M059J (cell line): ENCODE measurements around the gene STARD9. TPM values are rescaled to one million over a fixed set of nuclear protein-coding genes. Genes with fewer than 3 reads are reported as not detected.

ENCODE experiments used
- DNase-seq: peaks from one replicate; pipeline ENCODE4 v3.0.0-alpha.2; 2012; ENCODE audit warnings: low read depth
- total RNA-seq: library from RNA; depleted of rRNA; stranded (reverse); fragments of >200 nt; shearing (Covaris generic); gene quantifications from 2 replicates; pipeline ENCODE4 v1.2.3, GENCODE V29; 2014

Gene STARD9
- total RNA-seq, 1 experiment from 2014 or later = 2.7 TPM

DNA sequence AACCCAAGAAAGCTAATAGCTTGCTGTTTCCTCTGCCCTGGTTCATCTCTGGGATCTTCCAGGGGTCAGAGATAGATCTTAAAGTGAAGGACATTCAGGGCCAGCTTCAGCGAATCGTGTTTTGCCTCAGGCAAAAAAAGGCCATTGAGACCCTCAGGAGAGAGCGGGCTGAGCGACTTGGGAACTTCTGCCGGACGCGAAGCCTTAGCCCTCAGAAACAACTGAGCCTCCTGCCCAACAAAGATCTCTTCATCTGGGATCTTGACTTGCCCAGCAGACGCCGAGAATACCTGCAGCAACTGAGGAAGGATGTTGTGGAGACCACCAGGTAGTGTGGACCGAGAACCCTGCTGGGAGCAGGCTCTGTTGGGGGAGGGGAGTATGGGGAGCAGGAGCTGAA is 119.0 kb downstream of the STARD9 start:
- no peak for DNase-seq

DNA sequence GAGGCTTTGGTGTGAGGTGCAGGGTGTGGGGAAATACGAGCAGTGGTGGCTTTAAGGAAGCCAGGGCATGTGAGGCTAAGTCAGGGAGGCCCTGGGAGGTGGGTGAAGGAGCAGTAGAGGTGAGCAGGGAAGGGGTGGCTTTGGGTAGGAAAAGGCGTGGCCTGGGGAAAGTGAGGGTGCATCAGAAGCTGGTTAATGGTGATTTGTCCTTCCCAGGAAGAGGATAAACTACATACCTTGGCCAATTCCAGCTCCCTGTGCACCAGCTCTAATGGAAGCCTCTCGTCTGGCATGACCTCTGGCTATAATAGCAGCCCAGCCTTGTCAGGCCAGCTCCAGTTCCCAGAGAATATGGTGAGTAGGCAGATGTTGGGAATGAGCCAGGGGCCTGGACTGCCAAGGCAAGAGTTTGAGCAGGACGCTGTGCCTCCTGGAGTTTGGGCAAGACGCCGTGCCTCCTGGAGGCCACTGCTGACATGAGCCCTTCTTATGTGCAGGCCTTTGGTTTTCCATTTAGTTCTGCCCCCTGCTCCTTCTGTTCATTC is 120.2 kb downstream of the STARD9 start:
- no peak for DNase-seq

DNA sequence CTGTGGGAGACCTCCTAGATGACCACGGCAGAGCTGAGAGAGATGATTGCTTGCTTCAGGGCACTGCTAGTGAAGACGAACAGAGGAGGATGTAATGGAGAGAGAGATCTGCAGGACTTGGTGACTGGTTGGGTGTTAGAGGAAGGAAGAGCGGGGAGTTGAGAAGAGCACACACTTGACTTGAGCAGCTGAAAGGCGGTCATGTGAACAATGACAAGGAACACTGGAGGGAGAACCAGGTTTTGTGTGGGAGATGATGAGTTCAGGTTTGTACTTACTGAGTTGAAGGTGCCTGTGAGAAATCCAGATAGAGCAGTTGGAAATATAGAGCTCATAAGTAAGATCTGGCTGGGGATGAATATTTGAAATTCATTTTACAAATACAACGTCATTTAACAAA is 121.2 kb downstream of the STARD9 start:
- no peak for DNase-seq

DNA sequence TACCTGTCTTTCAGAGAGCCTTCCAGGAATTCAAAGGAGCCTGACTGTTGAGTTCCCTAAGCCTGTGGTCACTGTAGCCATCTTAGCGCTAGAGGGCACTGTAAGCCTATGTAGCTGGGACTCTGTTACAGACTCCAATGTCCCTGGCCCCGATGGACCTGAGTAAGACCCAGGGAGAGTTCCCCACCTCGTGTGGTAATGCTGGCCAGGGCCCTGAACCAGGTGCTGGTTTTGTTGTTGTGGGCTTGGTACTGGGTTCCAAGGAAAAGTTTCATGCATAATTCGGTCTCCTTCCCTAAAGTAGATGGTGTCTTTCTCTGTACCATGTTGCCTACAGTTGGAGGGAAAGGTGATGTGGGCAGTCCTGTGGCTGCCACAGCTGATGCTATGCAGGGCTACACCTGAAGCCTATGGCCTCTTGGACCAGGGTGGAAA is 129.1 kb downstream of the STARD9 start:
- peak; percentile 70 for DNase-seq

DNA sequence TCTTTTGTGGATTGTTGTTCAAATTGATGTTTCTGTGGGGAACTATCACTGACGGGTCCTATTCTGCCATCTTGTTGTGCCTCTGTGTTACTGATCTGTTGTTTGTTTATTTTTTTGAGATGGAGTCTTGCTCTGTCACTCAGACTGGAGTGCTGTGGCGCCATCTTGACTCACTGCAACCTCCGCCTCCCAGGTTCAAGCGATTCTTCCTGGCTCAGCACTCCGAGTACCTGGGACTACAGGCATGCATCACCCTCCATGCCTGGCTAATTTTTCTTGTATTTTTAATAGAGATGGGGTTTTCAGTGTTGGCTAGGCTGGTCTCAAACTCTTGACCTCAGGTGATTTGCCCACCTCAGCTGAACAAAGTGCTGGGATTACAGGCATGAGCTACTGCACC is 129.9 kb downstream of the STARD9 start:
- DNase-seq = no peak

DNA sequence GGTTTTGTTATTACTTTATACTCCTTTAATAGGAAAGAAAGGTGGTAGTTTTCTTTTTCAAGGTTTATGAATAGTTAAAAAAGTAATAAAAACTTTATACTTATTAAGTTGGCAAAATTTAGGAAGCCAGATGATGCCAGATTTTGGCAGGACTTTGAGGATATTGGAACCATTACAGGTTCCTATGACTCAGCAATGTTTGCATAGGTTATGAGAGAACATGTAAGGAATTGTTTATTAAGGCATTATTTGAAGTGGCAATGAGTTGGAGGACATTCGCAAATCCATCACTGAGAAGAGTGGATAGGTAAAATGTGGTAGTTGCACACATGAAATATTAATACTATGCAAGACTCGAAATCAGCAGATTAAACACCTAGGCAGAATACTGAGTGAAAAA is 131.7 kb downstream of the STARD9 start:
- peak; percentile 13 for DNase-seq

DNA sequence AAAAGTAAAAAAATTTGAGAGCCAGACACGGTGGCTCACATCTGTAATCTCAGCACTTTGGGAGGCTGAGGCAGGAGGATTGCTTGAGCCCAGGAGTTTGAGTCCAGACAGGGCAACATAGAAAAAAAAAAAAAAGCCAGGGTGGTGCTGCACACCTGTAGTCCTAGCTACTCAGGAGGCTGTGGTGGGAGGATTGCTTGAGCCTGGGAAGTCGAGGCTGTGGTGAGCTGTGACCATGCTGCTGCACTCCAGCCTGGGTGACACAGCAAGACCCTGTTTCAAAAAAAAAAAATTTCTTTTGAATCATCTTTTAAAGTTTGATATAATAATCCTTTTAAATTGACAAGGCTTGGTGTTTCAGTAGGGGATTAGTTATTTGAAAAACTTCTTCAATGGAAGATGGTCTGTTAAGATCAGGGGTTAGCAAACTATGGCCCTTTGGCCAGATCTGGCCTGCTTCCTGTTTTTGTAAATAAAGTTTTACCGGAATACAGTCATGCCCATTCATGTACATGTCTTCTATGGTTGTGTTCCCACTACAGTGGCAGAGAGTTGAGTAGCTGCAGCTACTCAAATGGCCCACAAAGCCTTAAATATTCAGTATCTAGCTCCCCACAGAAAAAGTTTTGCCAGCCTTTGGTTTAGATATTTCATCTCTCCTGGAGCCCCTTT is 132.6 kb downstream of the STARD9 start:
- DNase-seq = no peak

DNA sequence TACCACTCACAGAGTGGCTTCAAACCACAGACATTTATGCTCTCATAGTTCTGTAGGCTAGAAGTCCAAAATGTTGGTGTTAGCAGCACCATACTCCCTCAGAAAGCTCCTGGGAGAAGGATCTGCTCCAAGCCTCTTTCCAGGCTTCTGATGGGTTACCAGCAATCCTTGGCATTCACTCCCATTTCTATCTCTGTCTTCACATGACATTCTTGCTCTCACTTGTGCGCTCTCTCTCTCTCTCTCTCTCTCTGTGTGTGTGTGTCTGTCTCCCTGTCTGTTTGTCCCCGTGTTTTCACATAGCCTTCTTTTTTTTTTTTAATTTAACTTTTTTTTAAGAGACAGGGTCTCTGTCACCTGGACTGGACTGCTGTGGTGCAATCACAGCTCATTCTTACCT is 135.3 kb downstream of the STARD9 start:
- DNase-seq = no peak

DNA sequence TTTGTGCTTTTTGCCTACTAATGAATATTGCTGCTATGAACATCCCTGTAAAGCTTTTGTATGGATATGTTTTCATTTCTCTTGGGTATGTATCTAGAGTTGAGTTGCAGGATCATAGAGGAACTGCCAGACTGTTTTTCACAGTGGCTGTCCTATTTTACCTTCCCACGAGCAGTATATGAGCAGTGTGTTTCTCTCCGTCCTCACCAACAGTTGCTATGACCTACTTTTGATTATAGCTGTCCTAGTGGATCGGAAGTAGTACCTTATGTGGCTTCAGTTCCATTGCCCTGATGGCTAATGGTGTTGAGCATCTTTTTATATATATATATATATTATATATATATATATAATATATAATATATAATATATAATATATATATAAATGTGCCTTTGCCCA is 136.3 kb downstream of the STARD9 start:
- no peak for DNase-seq

DNA sequence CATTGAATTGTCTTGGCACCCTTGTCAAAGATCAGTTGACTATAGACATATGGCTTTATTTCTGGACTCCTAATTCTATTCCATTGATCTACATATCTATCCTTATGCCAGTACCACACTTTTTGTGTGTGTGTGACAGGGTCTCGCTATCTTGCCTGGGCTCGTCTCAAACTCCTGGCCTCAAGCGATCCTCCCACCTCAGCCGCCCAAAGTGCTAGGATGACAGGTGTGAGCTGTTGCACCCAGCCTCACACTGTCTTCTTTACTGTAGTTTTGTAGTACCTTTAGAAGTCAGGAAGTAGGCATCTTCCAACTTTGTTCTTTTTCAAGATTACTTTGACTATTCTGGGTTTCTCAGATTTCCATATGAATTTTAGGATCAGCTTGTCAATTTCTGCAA is 137.2 kb downstream of the STARD9 start:
- no peak for DNase-seq

DNA sequence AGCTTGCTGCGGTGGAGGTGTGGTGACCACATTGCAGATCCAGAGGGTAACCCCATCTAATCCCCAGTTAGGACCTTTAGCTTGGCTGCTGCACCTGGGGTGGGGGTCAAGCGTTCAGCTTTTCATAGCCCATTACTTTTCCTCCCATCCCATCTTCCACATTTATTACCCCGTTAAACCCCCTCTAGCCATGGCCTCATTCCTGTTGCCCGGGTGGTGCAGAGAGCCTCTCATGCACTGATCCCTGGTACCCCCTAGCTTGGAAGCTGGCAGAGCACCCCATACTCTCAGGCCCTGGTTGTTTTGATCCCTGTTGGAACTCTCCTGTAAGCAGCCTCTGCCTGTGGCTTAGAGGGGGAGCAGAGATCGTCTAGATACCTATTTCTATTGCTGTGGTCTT is 140.7 kb downstream of the STARD9 start:
- no peak for DNase-seq

DNA sequence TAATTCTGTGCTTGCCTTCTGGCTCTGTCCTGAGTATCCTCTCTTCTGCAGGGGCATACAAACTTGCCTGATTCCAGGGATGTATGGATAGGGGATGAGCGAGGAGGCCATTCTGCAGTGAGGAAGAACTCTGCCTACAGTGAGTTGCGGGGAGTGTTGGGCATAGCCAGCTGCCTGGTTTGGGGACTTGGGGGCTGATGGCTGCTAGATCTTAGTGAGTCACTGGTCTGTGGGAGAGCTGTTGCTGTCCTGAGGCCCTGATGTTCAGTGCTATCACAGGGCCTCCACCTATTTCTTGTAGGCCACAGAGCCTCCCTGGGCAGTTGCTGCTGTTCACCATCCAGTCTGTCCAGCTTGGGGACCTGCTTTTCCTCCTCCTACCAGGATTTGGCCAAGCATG is 141.2 kb downstream of the STARD9 start:
- DNase-seq = no peak

DNA sequence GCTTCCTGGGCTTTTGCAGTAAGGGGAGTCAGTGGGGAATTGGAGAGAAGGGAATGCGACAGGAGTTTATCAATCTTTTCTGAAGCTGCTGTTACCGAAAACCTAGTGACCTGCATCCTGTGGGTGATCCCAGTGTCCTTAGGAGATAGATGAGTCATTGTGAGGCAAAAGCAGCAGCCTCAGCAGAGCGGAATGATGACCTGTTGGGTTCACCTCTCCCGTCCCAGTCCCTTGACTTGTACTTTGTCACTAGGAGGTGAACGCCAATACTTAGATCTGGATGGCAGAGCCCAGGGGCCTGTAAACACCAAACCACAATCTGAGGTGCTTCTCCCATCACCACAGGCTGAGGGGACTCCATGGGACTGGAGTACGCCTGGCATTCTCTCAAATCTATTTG is 143.6 kb downstream of the STARD9 start:
- DNase-seq = peak; percentile 31

DNA sequence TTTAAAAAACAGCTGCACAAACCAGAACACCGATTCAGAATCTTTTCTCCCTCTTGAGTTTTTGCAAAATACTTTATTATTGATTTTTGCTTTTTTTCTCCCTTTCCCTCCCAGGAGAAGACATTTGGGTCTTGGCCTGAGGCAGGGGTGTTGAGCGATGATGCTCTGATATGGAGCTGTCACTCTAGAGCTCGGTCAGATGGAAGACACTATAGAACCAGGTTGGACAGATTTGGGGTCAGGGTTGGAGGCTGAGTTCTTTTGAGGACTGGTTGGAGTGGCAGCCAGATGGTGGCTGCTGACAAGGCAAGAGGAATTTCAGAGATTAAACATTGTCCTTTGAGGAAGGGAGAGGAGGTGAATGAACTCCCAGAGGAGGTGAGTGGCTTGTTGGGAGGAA is 144.7 kb downstream of the STARD9 start:
- no peak for DNase-seq

DNA sequence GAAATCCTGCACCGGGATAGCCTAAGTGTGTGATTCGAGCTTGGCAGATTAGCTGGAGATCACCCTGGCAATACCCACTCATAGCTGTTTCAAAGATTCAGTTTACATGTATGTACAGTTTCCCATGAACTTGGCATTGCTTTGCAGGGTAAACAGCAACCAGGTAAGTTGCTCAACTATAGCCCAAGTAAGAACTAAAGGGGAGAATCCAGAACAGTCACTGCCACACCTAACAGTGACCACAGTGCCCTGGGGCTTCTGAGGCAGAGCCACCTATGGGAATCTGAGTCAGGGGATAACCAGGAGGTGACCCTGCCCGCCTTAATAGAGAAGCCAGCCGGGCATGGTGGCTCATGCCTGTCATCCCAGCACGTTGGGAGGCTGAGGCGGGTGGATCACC is 145.6 kb downstream of the STARD9 start:
- DNase-seq = peak; percentile 56

DNA sequence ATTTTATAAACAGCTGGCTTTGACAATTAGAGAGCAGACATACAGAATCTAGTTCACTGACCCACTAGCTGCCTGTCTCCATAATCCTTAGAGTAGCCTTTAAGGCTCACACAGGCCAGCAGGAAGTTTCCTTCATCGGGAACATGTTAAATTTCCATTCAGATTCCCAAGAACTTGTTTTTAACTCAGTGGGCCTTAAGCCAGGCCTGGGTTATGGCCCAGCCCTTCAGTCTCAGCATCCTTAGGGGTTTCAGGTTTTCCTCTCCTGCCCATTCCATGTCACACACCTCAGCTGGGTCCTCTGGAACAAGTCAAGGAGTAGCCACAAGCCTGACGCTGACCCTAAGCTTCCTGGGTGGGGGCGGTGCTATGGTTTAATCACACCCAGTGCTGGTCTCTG is 146.5 kb downstream of the STARD9 start:
- no peak for DNase-seq

DNA sequence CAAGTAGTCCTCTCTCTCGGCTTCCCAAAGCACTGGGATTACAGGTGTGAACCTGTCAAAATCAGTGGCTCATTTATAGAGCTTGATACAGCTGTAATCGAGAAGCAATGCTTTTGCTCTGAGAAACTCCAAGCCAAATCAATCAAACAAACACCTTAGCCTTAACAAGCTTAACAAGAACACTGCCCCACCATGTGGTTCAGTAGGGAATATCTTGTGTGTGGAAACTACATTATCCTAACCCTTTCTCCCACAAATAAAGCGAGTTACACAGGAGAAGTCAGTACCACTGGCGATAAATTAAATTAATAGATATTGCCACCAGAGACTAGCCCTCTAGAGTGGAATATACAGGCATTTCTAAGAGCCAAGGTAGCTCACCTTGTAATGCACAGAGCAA is 147.7 kb downstream of the STARD9 start:
- DNase-seq = no peak

DNA sequence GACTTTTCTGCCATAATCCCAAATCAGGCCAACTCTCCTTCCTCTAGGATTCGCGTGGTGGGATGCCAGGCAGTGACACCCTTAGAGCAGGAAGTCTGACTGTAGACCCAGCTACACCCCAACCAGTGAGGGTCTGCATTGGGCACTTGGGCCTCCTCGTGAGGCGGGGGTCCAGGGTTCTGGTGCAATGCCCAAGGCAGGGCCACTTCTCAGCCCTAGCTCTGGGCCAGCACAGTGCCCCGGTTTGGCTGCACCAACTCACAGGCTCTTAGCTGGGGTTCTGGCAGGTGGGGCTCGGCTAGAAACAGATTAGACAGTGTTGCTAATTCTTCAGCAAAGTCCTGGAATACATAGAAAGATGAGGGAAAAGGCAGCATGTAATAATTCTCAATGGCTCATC is 148.9 kb downstream of the STARD9 start:
- no peak for DNase-seq

DNA sequence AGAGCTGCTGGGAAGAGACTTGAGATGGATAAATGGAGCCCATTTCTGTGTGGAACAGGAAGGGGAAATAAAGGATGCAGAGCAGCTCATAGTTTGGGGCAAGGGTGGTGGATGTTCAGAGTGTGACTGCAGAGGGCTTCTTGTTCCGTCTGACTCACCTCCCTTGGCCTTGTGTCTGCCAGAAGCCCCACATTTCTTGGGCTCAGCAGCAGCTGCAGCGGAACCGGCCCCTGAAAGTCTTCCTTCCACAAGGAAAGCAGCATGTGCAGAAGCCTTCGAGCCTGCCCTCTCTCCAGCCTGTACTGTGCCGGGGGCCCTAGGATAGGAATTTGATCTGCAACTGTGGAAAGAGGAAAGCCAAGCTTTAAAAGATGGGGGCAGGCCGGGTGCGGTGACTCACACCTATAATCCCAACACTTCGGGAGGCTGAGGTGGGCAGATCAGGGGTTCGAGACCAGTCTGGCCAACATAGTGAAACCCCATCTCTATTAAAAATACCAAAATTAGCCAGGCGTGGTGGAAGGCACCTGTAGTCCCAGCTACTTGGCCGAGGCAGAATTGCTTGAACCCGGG is 150.0 kb downstream of the STARD9 start:
- no peak for DNase-seq

DNA sequence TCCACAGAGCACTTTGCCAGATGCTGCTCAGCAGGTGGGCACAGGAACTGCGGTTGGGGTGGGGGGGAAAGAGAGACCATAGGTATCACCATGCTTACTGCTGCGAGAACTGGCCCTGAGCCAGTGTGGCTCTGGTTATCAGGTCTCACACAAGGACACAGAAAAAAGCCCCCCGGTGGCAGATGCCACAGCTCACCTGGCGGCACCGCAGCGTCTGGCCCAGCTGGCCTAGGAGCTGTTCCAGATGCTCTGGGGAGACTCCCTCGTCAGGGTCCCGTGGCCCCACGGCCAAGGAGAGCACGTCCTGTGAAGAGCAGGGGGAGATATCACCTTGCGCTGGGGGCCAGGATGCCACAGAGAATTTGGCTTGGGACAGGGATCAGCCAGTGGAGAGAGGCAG is 150.7 kb downstream of the STARD9 start:
- no peak for DNase-seq

DNA sequence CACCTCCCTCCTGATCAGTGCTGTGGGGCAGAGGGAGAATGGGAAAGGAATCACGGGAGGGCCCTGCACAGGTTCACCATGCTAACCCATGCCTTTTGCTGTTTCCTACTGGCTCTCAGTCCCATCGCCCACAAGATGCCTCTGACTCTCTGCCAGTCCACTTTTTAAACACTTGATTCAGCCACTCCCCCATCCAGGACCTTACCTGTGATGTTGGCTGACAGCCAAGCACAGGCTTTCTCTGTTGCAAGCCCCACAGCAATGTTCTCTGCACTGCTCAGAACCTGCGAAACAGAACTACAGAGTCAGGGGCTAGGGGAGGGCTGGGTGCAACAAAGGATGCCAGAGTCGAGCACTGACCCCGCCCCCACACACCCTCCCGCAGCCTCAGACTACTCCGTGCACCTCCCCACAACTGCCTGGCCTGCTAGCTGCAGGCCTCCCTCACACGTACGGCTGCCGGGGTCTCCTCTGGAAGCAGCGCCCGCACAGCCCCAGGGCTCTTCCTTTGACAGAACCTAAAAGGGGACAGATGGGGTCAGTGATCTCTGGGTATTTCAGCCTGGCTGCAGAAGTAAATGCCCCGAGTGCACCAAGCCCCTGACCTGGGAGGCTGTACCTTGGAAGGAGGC is 152.5 kb downstream of the STARD9 start:
- no peak for DNase-seq

DNA sequence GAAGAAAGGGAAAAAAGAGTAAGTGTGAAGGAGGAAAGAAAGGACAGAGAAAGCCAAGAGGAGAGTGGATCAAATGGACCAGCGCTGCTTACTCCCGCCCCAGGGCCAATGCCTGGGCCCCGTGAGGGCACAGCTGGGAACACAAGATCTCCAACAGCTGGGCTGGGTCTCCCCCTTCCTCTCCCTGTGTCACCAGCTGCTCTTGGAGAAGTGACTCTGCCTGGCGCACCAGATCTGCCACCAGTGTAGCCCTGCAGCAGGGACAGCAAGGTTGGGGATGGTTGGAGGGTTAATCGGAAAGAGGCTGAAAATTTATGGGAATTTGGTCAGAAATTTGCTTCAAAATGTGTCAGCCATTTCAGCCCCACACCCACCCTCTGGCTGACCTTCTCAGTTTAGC is 153.2 kb downstream of the STARD9 start:
- no peak for DNase-seq

DNA sequence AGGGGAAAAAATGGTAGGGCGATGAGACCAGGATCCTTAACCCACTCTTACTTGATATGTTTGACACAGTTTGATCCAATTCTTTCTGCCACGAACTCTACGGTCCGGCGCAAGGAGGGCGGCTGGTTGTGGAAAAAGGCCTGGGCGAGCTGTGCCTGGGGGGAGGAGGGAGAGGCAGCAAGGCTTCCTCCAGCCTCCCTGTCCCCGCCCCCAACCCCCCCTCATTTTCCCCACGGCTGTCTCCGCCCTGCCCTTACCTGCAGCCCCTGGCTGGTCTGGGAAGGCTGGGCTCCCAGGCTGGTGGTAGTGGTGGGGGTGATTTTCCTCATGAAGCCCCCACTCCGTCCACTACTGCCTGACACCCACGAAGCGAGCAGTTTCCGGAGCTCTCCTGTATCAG is 153.6 kb downstream of the STARD9 start:
- no peak for DNase-seq
